ENCODE data around the gene SEZ6L.

The SEZ6L gene

DNA sequence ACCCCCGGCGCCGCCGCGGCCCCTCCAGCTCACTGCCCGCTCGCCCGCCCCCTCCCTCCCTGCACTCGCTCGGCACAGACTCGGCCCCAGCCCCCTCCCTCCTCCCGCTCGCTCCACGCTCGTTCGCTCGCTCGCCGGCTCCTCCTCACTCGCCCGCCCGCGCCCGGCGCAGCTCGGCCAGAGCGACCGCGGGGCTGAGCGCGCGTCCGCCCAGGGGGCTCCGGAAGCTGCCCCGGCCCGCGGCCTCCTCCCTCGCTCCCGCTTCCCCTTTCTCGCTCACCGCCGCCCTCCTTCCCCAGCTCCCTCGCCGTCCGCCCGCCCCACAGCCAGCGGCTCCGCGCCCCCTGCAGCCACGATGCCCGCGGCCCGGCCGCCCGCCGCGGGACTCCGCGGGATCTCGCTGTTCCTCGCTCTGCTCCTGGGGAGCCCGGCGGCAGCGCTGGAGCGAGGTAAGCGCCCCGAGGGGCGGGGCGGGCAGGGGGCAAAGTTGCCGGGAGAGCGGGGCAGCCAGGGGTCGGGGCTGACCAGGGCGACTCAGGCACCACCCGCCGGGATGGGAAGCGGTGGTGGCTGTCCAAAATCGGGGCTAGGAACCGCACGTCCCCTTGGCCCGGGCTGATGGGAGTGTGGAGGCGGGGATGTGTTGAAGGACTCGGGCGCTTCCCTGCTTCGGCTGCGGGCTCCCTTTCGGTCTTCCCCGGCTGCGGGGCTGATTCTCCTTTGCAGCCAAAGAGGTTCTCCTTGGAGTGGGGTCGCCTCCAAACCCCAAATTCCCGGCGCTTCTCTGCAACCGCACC lies at the start of gene SEZ6L:
TSS of gene SEZ6L (plus strand) at position 148 of the 797 bp plus-strand sequence. CDS start at position 356, 208 bp downstream.
- DNase-seq: no peak

GRCh38 chr22:26122920-26123468 lies 46.3 kb upstream of the SEZ6L start:
- DNase-seq: no peak

GRCh38 chr22:26124991-26125725 lies 44.1 kb upstream of the SEZ6L start:
- no peak for DNase-seq

DNA sequence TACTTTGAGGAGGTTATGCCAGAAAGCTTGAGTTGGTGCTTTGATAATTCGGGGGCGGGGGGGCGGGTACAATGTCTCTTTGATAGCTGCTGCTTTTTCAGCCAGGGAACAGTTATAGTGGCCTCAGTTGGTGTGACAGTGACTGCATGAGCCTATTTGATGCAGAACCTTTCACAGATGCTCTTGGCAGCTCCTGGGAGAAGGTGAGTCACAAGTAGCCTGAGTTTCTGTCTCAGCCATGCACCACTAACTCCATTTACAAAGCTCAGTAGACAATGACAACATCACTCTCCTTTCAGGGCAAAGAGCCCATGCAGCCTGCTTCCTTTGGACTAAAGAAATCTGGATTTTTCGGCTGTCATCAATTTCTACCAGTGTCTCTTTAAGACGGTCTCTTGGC lies 42.1 kb upstream of the SEZ6L start:
- DNase-seq: no peak

DNA sequence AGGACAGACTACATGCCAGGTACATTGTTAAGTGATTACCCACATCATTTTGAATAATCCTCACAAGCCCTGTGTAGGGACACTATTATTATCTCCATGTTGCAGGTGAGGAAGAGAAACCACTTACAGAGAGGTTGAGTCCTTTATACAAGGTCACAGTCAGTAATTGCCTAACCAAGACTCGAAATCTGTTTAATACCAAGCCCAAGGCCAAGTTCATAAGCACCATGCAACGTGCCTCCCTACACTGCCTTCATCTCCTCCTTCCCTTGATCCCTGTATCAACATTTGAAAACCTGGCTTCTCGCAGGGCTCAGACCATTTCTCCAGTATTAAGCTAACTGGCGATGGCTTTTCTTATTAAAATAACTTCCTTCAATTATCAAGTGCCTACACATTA lies 41.7 kb upstream of the SEZ6L start:
- DNase-seq: no peak

DNA sequence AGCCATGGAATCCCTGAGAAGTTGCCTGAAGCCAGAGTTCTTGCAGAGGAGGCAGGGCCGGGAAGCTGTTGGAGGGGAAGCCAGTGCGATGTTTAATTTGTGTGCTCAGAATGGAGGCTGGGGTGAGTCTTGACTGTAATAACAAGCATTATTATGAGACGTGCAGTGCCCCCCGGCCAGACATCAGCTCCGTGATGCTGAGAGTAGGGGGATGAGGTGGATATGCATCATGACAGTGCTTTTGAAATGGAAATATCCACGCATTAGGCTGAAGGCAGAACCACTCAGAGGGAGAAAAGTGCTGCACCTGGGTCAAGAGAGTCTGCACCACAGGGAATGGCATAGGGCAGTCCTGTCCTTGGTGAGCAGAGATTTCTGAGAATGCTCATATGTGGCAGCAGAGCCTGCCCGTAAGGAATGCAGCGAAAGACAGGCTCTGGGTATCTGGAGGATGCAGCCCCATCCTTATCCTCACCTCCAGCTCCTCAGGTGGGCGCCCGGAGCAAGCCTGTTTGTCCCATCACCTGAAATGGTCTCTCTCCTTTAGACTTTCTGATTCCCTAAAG lies 37.6 kb upstream of the SEZ6L start:
- no peak for DNase-seq

GRCh38 chr22:26134654-26135330 lies 34.5 kb upstream of the SEZ6L start:
- no peak for DNase-seq

- DNase-seq: no peak
Measured at GRCh38 chr22:26135806-26136205, 33.5 kb upstream of the SEZ6L start.

DNA sequence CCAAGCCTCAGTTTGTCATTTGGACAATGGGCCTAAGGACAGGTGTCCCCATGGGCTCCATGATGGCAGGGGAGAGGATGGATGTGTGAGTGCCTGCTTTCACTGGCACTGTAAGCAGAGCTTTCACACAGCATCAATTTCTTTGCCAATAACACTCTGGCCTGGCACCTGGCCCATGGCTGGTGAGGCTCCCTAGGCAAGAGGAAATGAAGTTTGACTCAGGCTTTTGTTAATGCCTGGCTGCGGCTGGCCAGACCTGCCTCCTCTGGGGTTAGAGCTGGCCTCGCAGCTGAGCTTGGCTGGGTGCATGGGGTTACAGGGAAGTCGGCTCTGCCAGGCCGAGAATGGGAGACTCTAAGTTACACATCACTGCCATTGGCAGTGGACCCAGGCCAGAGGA lies 30.0 kb upstream of the SEZ6L start:
- no peak for DNase-seq

GRCh38 chr22:26141831-26142230 lies 27.4 kb upstream of the SEZ6L start:
- no peak for DNase-seq

- DNase-seq: no peak
Measured at GRCh38 chr22:26143806-26144325, 25.4 kb upstream of the SEZ6L start.

- DNase-seq: no peak
Measured at GRCh38 chr22:26159886-26160285, 9.4 kb upstream of the SEZ6L start.

- no peak for DNase-seq
Measured at GRCh38 chr22:26161746-26162145, 7.5 kb upstream of the SEZ6L start.

DNA sequence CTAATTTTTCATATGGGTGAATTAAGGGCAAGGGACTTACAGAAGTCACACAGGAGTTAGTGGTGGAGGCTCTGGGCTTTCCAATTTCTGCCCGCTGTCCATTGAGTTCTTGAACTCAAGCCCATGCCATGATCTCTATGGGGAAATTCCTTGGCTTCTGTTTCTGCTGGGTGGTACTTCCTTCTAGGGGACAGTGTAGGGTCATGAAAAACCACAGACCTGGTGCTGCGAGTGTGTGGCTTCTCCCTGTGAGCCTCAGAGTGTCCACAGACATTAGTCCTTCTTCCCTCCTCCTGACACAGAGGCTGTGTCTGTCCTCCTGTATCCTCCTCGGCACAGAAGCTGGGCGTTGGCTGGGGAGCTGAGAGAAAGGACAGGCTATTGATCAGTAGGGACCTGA lies 6.3 kb upstream of the SEZ6L start:
- no peak for DNase-seq

- DNase-seq: no peak
Measured at GRCh38 chr22:26164174-26164573, 5.1 kb upstream of the SEZ6L start.

DNA sequence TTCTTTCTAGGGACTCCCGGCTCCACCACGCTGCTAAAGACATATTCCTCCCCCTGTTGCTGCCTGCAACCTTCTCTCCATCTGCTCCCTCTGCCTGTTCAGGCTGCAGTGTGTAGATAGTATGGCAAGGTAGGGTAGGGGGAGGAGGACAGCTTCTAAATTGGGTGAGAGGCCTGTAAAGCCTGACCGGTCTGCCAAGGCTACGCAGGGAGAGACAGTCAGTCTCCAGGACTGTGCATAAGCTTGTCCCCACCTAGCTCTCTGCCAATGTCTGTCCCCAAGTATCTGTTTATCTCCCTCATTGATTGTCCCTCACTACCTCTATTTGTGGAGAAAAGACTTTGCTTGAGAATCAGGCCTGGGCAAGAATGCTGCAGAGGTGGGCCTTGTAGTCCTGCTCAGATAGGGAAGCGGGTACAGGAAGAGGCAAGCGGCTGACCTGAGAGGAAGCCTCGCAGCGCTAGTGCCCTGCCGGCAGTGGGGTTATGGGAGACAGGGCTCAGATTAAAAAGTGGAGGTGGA lies 871 bp upstream of the SEZ6L start:
- no peak for DNase-seq

DNA sequence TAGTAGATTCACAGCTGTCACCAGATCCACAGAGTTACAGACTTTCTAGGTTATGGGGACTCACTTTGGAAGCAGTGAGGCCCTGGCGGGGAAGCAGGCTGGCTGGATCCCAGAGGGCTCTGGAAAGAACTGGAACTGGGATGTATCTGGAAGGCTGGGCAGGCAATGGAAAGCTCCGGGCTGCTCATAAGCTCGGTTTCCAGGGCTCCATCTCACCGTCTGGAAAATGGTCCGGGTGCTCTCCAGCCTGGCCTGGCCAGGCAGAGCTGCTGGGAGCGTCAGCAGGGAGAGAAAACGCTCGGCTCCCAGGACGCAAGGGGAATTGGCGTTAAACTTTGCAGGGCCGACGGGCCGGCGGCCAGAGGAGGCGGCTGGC lies 335 bp upstream of the SEZ6L start:
- DNase-seq: no peak

DNA sequence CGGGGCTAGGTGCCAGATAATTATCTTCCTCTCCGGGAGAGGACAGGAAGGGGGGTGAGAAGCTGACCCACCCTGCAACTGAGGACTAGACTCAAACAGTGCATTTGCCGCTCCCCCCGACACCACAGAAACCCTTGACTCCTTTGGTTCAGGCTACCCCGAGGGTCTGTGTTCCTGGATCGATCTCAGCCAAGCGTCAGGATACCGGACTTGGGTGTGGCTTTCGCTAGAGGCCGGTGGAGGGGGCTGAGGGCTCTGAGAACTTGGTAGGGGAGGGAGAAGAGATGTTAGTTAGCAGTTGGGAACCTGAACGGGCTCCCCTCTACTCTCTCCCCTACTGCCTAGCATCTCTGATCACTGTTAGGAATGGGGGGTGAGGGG lies 840 bp downstream of the SEZ6L start:
- no peak for DNase-seq

- no peak for DNase-seq
Measured at GRCh38 chr22:26170795-26171580, 1.7 kb downstream of the SEZ6L start.

DNA sequence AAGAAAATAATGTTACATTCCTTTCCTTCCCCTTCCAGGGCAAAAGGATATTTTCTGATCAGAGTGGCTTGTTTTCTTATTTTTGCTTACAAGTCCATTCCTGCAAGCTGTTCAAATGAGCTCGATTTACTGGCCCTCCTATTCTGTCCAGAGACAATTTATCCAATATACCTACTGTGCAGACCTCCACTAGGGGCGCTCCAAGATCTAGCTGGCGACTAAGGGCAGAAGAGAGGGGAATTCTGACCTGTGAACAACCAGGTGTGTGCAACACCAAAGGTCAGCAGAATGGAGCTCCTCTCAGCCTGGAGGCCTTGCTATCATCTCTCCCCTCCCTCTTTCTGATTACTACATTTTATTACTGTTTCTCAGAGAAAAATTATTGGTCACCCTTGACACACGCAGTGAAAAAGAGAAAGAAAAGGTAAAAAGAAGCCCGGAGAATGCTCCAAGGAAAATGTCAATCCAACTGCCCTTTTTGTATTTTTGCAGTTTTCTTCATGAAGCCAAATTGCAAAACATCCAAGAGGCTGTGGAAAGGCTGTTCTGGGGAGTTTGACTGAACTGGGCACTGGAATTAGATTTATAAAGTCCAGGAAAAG lies 3.2 kb downstream of the SEZ6L start:
- no peak for DNase-seq

DNA sequence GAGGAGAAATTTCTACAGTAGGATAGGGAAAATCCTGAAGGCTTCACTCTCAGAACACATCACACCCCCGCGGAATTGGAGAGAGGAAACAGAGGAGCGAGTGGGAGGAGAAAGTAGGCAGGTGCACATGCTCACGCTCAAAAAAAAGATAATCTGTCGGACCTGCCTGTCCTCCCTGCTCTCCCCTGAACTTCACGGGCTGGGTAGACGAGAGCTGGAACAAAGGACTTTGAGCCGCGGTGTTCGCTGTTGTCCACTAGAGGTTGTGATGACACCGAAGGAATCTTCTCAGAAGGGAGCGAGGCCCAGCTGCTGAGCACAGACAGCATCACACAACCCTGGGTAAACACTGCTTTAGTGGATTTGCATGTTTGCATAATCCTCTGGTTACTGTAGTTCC lies 5.0 kb downstream of the SEZ6L start:
- no peak for DNase-seq

DNA sequence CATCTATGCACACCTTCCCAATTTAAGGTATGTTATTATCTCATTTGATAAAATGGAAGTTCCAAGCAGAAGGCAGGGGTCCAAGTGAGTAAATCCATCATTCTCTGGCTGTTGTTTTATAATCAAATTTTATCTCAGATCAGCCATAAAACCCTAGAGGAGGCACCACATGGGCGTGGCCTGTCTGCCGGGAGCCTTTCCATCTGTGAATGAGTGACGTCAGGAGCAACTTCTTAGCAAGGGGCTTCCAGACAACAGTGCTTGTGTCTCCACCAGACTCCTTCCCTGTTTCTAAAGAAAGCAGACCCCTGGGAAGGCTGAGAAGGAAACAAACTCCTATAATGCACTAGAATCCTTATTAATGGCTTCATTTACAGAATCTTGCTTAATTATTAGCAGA lies 13.5 kb downstream of the SEZ6L start:
- DNase-seq: no peak

All from activated CD4-positive, CD25-positive, alpha-beta regulatory T cell (primary cell).